ENCODE data around the gene C12orf43.

The C12orf43 gene

DNA sequence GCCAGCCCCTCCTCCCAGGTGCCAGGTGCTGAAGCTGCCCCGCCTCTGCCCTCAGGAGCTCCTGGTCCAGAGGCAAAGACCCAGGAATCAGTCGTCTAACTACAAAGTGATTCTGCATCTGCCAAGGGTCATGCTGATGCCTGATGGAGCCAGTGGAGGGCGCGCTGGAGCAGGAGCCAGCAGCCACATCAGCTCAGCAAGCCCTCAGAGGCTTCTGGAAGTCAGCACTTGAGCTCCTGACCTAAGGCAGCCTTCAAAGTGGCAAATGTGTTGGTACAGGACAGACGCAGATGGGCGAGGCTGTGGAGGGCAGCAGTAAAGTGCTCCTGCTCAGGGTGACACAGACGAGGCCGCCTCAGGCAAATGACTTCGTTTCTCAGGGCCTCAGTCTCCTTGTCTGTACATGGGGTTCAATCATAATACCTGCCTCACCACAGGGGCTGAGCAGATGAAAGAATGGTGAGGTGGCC lies 10.9 kb downstream of the C12orf43 start:
- peak; percentile 55 for DNase-seq (ENCODE audit: low read depth)
- no peak overlapping the region for H3K4me3 ChIP-seq (replicated peaks; ENCODE audit: low read depth, low read length)
- TF ChIP-seq, protein P1, sequence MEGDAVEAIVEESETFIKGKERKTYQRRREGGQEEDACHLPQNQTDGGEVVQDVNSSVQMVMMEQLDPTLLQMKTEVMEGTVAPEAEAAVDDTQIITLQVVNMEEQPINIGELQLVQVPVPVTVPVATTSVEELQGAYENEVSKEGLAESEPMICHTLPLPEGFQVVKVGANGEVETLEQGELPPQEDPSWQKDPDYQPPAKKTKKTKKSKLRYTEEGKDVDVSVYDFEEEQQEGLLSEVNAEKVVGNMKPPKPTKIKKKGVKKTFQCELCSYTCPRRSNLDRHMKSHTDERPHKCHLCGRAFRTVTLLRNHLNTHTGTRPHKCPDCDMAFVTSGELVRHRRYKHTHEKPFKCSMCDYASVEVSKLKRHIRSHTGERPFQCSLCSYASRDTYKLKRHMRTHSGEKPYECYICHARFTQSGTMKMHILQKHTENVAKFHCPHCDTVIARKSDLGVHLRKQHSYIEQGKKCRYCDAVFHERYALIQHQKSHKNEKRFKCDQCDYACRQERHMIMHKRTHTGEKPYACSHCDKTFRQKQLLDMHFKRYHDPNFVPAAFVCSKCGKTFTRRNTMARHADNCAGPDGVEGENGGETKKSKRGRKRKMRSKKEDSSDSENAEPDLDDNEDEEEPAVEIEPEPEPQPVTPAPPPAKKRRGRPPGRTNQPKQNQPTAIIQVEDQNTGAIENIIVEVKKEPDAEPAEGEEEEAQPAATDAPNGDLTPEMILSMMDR (IDR thresholded peaks at IDR 0.05; ENCODE audit: low read length, missing control alignments): peak; percentile 69

- DNase-seq (ENCODE audit: low read depth): no peak
- no peak overlapping the region for H3K4me3 ChIP-seq (replicated peaks; ENCODE audit: low read depth, low read length)
- TF ChIP-seq, protein P1 (IDR thresholded peaks at IDR 0.05; ENCODE audit: low read length, missing control alignments): no peak
These were observed 12.0 kb downstream of the C12orf43 start for GRCh38 chr12:121004253-121004815.

GRCh38 chr12:121003650-121004049 lies 12.6 kb downstream of the C12orf43 start:
- H3K4me3 ChIP-seq (replicated peaks; ENCODE audit: low read depth, low read length): no peak overlapping the region
- TF ChIP-seq, protein P1 (IDR thresholded peaks at IDR 0.05; ENCODE audit: low read length, missing control alignments): no peak
- no peak for DNase-seq (ENCODE audit: low read depth)

- DNase-seq (ENCODE audit: low read depth): no peak
- TF ChIP-seq, protein P1 (IDR thresholded peaks at IDR 0.05; ENCODE audit: low read length, missing control alignments): no peak
These were observed 14.3 kb downstream of the C12orf43 start for GRCh38 chr12:121001841-121002483.

DNA sequence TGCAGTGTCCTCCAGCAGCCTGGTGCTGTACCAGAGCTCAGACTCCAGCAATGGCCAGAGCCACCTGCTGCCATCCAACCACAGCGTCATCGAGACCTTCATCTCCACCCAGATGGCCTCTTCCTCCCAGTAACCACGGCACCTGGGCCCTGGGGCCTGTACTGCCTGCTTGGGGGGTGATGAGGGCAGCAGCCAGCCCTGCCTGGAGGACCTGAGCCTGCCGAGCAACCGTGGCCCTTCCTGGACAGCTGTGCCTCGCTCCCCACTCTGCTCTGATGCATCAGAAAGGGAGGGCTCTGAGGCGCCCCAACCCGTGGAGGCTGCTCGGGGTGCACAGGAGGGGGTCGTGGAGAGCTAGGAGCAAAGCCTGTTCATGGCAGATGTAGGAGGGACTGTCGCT lies 15.2 kb downstream of the C12orf43 start:
- no peak for DNase-seq (ENCODE audit: low read depth)
- H3K4me3 ChIP-seq (replicated peaks; ENCODE audit: low read depth, low read length): no peak overlapping the region
- TF ChIP-seq, protein P1 (IDR thresholded peaks at IDR 0.05; ENCODE audit: low read length, missing control alignments): no peak

More at GRCh38 chr12:121001841-121002483, 14.3 kb downstream of the C12orf43 start:
- no peak overlapping the region for H3K4me3 ChIP-seq (replicated peaks; ENCODE audit: low read depth, low read length)

DNA sequence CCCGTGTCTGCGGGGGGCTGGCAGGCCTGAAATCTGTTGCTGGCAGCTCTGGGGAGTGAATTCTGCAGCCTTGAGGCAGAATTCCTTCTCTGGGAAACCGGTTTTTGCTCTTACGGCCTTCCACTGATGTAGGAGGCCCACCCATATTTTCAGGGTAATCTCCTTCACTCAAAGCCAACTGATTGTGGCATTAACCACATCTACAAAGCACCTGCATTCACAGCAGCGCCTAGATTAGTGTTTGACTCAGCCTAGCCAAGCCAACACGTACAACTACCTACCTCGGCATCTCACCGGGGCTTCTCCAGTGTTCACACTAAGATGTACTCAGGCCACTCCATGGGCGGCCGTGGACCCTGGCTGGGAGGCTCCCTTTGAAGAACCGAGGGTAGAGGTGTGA lies 15.8 kb downstream of the C12orf43 start:
- TF ChIP-seq, protein P1 (IDR thresholded peaks at IDR 0.05; ENCODE audit: low read length, missing control alignments): no peak
- H3K4me3 ChIP-seq (replicated peaks; ENCODE audit: low read depth, low read length): no peak overlapping the region
- no peak for DNase-seq (ENCODE audit: low read depth)
